ENCODE data around the gene SLAMF9. TPM values are rescaled to one million over a fixed set of nuclear protein-coding genes. Genes with fewer than 3 reads are reported as not detected.

SLAMF9 gene
- total RNA-seq, 1 experiment from 2014 or later = not detected

DNA sequence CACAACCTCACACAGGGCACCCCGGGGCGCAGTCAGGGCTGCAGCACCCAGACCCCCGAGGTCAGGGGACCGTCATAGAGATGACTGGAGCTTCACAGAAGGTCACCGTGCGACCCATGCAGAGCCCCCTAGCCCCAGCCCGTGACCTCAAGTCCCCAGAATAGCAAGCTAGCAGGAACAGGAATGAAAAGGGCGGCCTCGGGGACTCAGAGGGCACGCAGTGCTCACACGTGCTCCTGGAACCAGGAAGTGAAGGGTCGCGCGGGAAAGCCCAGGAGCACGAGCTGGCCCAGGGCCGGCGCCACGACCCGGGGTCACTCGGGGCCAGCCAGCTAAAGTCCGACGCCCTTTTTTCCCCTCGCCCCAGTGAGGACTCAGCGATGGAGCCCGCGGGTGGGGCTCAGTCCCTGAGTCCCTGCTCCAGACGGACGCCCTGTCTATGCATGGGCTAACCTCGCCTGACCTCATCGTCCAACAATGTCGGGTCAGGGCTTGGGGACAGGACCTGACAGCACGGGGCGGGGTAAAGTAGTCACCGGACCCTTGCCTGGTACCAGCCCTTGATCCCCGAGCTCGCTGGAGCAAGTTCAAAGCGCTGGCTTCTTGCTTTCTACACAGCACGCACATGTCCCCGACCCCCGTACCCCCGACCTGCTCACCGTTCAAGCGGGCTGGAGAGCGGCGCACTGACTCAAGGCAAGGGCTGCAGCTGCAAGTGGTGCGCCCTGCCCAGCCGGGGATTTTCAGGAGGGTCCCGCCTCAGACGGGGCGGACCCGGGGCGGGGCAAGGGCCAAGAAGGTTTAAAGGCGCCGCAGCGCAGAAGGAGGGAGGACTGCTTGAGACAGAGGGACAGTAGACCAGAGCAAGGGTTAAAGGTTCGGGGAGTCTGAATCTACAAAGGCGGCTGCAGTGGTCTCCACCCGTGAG lies 29.0 kb downstream of the SLAMF9 start, which contains the start of gene TAGLN2:
TAGLN2 (minus strand) TSS at position 717 of the 928 bp plus-strand sequence. CDS start 4,998 bp downstream, outside the sequence.
- peaks cover 0 to 7% of the 10 kb centered on the region in 2 experiments; a peak in 2 of 4 replicates for H3K36me3 ChIP-seq (ENCODE audit: control insufficient read depth in 1 of 2, insufficient read depth in 2 of 2, low read length in 2 of 2)
- H3K9ac ChIP-seq (ENCODE audit: low read length) = peak within 1 kb of the TSS; percentile 87
- ChIA-PET CTCF (interaction anchor here (1.3 to 1.5 kb wide), 2 partner anchors 32 to 83 kb away, joined by 4 to 13 read pairs; no protein-coding TSS in a partner anchor), POLR2A (interaction anchor here (1.0 to 1.6 kb wide), 3 partner anchors 9 to 85 kb away, joined by 3 to 8 read pairs (median 3); no protein-coding TSS in a partner anchor), RAD21 (ENCODE audit: low non-redundant PET in 1 of 2, low total read pairs in 2 of 2, uncharacterized antibody in 2 of 2, unreplicated experiment in 2 of 2) (interaction anchor here in 1 of 2 experiments (0.9 kb wide), 1 partner anchor 32 kb away, joined by 3 read pairs; no protein-coding TSS in a partner anchor)
- peak within 1 kb of the TSS; percentile 73 for H3K27ac ChIP-seq (ENCODE audit: low read depth, low read length)
- peak; percentile 87 for ATAC-seq
- no peak within 1 kb of the TSS for H2AFZ ChIP-seq (ENCODE audit: low read depth, low read length, poor library complexity, severe bottlenecking)
- peaks cover 36% of the 10 kb centered on the region for H3K79me2 ChIP-seq (ENCODE audit: insufficient read depth, low read length)
- BruUV-seq (replicated peaks) = TSS peak; percentile 59
- peak within 1 kb of the TSS; percentile 93 for H3K4me2 ChIP-seq (ENCODE audit: low read length)
- H3K4me3 ChIP-seq (replicated peaks in 1 of 2; ENCODE audit: low read depth in 1 of 2, low read length in 2 of 2) = peak within 1 kb of the TSS; percentile 57 to 62
- peaks cover 21 to 42% of the 10 kb centered on the region in 2 experiments for H3K4me1 ChIP-seq (ENCODE audit: control insufficient read depth in 1 of 2, insufficient read depth in 2 of 2, low read length in 2 of 2)
- peak; percentile 79 for DNase-seq (ENCODE audit: low read depth, low spot score)
- H3K27me3 ChIP-seq (ENCODE audit: insufficient read depth, low read length) = no peaks in the 10 kb centered on the region
- no peaks in the 10 kb centered on the region for H3K9me3 ChIP-seq (ENCODE audit: control insufficient read depth in 1 of 2, insufficient read depth in 1 of 2, low read depth in 1 of 2, low read length in 2 of 2)
- intact Hi-C loops (cut with micrococcal nuclease) = no loop called here
- H4K20me1 ChIP-seq (ENCODE audit: insufficient read depth) = no peaks in the 10 kb centered on the region; the same call in 1 of the 2 replicates
- no peaks in the 10 kb centered on the region for H3K9me2 ChIP-seq (ENCODE audit: insufficient read depth)
- no peak for TF ChIP-seq CEBPB (IDR thresholded peaks at IDR 0.05; ENCODE audit: low read depth)
- TF ChIP-seq, protein P1, sequence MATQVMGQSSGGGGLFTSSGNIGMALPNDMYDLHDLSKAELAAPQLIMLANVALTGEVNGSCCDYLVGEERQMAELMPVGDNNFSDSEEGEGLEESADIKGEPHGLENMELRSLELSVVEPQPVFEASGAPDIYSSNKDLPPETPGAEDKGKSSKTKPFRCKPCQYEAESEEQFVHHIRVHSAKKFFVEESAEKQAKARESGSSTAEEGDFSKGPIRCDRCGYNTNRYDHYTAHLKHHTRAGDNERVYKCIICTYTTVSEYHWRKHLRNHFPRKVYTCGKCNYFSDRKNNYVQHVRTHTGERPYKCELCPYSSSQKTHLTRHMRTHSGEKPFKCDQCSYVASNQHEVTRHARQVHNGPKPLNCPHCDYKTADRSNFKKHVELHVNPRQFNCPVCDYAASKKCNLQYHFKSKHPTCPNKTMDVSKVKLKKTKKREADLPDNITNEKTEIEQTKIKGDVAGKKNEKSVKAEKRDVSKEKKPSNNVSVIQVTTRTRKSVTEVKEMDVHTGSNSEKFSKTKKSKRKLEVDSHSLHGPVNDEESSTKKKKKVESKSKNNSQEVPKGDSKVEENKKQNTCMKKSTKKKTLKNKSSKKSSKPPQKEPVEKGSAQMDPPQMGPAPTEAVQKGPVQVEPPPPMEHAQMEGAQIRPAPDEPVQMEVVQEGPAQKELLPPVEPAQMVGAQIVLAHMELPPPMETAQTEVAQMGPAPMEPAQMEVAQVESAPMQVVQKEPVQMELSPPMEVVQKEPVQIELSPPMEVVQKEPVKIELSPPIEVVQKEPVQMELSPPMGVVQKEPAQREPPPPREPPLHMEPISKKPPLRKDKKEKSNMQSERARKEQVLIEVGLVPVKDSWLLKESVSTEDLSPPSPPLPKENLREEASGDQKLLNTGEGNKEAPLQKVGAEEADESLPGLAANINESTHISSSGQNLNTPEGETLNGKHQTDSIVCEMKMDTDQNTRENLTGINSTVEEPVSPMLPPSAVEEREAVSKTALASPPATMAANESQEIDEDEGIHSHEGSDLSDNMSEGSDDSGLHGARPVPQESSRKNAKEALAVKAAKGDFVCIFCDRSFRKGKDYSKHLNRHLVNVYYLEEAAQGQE (IDR thresholded peaks at IDR 0.05; ENCODE audit: low read depth) = no peak
- no peak for TF ChIP-seq ZNF274 (IDR thresholded peaks at IDR 0.05; ENCODE audit: low read depth, low read length)
- TF ChIP-seq, protein P2, sequence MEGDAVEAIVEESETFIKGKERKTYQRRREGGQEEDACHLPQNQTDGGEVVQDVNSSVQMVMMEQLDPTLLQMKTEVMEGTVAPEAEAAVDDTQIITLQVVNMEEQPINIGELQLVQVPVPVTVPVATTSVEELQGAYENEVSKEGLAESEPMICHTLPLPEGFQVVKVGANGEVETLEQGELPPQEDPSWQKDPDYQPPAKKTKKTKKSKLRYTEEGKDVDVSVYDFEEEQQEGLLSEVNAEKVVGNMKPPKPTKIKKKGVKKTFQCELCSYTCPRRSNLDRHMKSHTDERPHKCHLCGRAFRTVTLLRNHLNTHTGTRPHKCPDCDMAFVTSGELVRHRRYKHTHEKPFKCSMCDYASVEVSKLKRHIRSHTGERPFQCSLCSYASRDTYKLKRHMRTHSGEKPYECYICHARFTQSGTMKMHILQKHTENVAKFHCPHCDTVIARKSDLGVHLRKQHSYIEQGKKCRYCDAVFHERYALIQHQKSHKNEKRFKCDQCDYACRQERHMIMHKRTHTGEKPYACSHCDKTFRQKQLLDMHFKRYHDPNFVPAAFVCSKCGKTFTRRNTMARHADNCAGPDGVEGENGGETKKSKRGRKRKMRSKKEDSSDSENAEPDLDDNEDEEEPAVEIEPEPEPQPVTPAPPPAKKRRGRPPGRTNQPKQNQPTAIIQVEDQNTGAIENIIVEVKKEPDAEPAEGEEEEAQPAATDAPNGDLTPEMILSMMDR (IDR thresholded peaks at IDR 0.05 in 2 of 3, conservative IDR thresholded peaks at IDR 0.05 in 1 of 3; ENCODE audit: borderline replicate concordance in 1 of 3, insufficient read depth in 1 of 3, low read depth in 2 of 3, low read length in 2 of 3) = no peak
- TF ChIP-seq, protein P3, sequence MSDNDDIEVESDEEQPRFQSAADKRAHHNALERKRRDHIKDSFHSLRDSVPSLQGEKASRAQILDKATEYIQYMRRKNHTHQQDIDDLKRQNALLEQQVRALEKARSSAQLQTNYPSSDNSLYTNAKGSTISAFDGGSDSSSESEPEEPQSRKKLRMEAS (IDR thresholded peaks at IDR 0.05) = peak; percentile 84
- no peak for TF ChIP-seq RAD21 (IDR thresholded peaks at IDR 0.05; ENCODE audit: low read depth)
- TF ChIP-seq, protein P4, sequence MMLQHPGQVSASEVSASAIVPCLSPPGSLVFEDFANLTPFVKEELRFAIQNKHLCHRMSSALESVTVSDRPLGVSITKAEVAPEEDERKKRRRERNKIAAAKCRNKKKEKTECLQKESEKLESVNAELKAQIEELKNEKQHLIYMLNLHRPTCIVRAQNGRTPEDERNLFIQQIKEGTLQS (IDR thresholded peaks at IDR 0.05) = no peak
- TF ChIP-seq JUND (IDR thresholded peaks at IDR 0.05) = peak; percentile 27; the same call in 1 of the 2 replicates
- TF ChIP-seq ELF1 (IDR thresholded peaks at IDR 0.05; ENCODE audit: borderline replicate concordance, low read depth) = no peak
- TF ChIP-seq TCF7L2 (IDR thresholded peaks at IDR 0.05; ENCODE audit: borderline replicate concordance, extremely low read depth, insufficient read depth, insufficient read length) = peak; percentile 97
- TF ChIP-seq EZH2 (IDR thresholded peaks at IDR 0.05) = no peak
- TF ChIP-seq FOSL1 (IDR thresholded peaks at IDR 0.05; ENCODE audit: low read depth) = no peak
- TF ChIP-seq EGR1 (IDR thresholded peaks at IDR 0.05; ENCODE audit: low read depth) = no peak
- no peak for TF ChIP-seq SRF (IDR thresholded peaks at IDR 0.05; ENCODE audit: low read depth)
- peak; percentile 92 for TF ChIP-seq POLR2AphosphoS5 (IDR thresholded peaks at IDR 0.05; ENCODE audit: low read depth, low read length)
- peak; percentile 78 for TF ChIP-seq SP1 (IDR thresholded peaks at IDR 0.05; ENCODE audit: low read depth)
- peak; percentile 40 for TF ChIP-seq YY1 (IDR thresholded peaks at IDR 0.05; ENCODE audit: extremely low read depth, insufficient replicate concordance, low read depth, low read length)
- TF ChIP-seq POLR2A (IDR thresholded peaks at IDR 0.05; ENCODE audit: borderline replicate concordance, extremely low read depth, insufficient read depth, insufficient read length) = peak; percentile 76
- TF ChIP-seq EZH2phosphoT487 (IDR thresholded peaks at IDR 0.05; ENCODE audit: borderline replicate concordance) = no peak
- peak; percentile 64 for TF ChIP-seq SIN3A (IDR thresholded peaks at IDR 0.05; ENCODE audit: low read depth)
- no peak for TF ChIP-seq CBX3 (IDR thresholded peaks at IDR 0.05; ENCODE audit: low read depth)
- TF ChIP-seq ZFX (IDR thresholded peaks at IDR 0.05) = no peak
